Eye (tissue), 1 donor: Measurements from ENCODE around the gene FUT1.
"Not testable (repeated sequence)": the region's sequence is repeated elsewhere in the genome, so short reads cannot be mapped to it uniquely, and the experiment has no call there.

ENCODE experiments used
- DNase-seq: peaks from one replicate; pipeline ENCODE4 v3.0.0-alpha.2; 2015

The FUT1 gene

DNA sequence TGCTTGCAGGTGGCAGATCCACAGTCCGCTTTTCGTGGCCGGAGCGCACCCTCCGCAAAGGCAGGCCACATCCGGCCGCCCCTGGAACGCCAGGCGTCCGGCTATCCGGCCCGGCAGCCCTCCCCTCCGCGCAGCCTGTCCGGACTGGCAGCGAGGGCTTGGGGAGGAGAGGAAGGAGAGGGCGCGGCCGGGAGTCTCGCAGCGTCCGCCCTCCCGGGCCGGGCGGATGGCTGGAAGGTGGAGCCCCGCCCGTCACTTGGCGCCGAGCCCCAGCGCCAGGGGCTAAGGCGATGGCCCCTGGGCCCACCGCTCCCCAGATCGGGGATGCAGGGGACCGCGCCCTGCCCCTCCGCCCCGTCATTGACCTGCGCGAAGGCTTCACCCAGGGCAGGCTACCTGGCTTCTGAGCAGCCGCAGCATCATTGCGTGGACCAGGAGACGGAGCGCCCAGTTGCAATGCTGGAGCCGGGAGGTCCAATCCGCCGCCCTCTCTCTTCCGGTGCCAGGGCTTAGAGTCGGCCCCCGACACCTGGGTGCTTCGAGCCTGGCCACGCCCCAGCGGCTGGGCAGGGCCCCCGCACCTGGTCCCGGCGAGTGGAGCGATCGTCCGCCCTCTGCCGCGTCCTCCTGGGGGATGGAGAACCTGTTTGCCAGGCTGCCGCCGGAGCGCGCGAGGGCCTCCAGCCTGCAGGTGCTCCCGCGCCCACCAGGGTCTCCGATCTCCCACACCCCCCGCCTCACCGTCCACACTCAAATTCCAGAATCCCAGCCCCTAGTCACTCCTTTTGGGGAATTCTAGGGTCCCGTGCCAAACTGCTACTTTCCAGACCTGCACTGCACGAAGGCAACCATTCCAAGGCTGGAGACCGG is at the start of gene FUT1:
TSS of gene FUT1 (minus strand) at position 146 of the 870 bp plus-strand sequence. CDS start 1,360 bp downstream, outside the sequence.
- peak; percentile 75 for DNase-seq

DNA sequence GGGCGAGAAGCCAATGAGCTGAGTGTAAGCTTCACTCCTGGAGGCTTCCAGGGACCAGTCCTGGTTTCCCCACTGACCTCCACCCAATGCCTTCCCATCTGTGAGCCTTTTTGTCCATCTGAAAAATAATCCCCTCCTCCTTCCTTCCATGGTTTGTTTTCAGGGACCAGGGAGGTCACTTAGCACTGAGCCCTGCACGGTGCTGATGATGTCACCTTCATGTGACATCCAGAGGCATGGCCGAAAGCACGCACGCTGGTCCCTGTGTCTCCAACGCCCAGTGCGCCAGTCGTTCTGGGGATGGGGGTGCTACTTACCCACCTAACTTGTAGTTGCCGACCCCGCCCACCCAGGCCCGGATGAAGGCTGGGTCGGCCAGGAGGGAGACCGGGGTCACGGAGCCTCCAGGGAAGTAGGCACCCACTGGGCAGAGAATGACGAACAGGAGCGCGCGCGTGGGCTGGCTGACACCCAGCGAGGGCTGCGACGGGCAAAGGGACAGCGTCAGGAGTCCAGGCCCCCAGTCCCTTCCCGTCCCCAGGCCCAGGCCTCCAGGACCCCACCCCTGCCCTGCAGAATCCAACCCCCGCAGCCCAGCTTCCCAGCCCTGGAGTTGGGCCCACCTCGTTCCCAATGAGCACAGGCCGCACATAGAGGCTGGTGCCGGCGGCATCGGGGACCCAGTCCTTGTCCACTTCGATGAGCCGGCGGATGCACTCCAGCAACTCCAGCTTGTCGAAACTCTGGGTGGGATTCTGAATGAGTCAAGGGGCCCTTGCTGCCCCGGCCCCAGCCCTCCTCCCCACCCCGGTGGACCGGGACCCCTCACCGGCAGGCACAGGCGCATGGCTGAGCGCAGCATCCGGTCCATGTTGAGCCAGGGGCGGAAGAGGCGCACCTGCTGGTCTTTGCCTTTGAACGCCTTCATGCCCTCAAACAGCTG is 47.2 kb upstream of the FUT1 start:
- DNase-seq: no peak

DNA sequence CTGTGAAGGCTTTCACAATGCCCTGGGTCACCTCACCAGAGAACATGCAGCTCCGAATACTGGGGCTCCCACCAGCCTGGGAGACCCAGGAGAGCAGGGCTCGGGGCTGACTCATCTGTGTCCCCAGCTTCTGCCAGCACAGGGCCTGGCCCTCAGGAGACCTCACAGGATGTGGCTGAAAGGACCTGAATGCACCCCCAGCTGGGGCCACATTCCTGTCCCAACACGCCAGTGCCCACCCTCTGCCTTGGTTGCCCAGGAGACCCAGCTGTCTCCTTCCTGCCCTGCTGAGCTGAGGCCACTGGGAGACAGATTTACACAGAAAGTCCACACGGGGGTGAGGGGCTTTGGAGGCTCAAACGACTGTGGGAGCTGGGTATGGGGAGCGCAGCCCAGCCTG is 46.5 kb upstream of the FUT1 start:
- peak; percentile 67 for DNase-seq

DNA sequence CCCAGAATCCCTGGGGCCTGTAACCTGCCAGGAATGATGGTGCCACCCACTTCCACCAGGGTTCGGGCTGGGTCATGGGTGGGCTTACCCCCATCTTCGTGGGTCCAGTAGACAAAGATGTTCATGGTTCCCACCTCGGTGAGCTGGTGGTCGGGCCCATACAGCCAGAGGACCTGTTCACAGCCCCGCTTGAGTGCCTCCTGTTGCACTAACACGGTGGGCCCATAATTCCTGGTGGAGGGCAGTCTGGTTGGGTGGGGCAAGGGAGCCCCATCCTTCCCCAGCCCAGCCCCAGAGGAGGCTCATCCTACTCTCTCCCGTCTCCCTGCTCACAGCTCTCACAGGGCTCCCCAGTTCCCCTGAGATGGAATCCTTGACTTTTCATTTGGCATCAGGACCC is 44.7 kb upstream of the FUT1 start:
- no peak for DNase-seq

DNA sequence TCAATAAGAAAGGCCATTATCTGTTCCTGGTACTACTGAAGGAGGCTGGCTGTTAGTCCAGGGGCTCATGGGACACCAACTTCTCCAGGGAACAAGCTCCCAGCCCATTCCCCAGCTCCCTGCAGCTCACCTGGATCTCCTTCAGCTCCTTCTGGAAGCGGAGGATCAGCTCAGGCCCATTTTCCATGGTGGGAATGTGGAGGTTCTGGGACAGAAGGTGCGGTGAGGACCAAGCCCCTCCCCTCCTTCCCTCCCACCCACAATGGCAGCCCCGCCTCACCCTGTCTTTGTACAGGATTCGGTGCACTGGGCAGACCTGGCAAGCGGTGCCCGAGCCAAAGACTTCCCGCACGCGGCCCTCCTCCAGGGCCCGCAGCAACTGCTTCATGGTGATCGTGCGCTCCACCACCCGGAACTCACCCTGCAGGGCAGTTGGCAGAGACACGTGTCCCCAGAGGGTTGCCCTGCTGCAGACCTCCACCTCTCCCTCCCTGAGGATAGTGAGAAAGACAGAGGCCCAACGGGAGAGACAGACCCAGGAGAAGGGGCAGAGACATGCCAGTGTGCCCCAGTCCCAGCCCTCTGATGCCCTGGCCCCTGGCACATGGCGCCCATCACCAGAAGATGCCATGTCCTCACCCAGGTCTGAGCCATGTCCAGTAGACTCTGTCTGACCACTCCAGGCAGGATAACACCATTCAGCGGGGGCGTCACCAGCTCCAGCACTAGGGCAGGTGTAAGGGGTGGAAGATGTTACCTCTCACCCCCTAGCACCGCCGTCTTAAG is 44.0 kb upstream of the FUT1 start:
- DNase-seq: no peak

DNA sequence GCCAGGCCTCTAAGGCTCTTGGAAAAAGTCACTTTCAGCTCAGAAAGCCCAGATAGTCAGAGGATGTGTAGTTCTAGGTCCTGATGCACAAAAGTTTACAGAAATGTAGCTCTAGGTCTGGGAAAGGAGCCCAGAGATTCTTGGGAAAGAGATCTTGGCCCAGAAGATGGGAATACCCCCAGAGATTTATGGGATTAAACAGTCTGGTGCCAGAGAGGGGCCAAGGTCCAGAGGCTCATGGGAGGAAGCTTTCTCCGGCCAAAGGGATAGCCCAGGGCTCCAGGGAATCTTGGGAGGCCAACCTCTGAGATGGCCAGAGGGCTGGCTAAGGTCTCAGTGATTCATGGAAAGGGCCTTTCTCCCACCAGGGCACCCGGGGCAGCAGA is 43.2 kb upstream of the FUT1 start:
- DNase-seq: no peak

DNA sequence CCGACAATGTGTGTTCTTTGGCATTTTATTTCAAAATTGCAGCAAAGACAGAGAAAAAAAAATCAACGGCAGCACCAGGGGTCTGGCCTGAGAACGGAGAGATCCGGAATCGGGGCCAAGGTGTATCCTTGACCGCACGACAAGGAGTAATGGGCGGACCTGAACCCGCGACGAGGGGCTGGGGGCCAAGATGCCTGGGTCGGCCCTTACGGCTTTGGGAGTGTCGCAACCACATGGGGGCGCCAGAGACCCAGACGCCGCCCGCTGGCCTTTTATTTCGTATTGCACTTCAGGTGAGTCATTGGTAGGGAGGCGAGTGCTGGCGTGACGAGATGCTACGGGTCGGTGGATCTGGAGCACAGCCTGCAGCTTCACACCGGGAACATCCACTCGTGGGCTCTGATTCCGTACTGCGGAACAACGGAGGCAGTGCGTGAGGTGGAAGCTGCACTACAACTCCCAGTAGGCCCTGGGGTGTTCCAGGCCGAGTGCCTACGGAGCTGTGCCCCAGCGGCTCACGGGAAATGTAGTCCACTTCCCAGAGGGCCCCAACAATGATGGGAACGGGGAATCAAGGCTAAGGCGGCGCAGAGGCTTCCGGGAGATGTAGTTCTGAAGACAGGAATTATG is 42.7 kb upstream of the FUT1 start:
- DNase-seq: peak; percentile 99

DNA sequence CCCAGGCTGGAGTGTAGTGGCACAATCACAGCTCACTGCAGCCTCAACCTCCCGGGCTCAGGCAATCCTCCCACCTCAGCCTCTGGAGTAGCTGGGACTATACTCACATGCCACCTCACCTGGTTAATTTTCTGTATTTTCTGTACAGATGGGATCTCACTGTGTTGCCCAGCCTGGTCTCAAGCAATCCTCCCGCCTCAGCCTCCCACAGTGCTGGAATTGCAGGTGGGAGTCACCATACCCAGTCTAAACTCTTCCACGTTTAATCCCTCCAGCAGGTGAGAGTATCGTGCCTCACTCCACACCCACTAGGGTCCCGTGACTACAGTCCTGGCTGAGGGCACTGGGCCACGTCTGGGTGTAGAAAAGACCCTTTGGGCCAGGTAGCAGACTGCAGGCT is 41.9 kb upstream of the FUT1 start:
- no peak for DNase-seq

DNA sequence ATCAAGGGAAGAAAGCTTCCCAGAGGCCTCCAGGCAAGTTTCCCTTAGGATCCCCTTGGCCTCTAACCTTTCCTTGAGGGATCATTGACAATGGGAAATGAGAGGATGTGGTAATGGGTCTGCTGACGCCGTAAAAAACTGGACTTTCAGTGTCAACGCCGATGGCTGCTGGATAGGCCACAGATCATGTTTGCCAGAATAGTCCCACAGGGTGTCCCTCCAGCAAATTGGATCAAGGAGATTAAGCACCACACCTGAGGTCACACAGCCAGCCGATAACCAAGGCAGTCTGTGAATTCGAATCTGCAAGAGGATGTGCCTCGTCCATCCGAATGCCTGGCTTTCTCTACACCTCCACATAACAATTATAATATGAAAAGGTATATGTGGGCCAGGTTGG is 40.8 kb upstream of the FUT1 start:
- no peak for DNase-seq

DNA sequence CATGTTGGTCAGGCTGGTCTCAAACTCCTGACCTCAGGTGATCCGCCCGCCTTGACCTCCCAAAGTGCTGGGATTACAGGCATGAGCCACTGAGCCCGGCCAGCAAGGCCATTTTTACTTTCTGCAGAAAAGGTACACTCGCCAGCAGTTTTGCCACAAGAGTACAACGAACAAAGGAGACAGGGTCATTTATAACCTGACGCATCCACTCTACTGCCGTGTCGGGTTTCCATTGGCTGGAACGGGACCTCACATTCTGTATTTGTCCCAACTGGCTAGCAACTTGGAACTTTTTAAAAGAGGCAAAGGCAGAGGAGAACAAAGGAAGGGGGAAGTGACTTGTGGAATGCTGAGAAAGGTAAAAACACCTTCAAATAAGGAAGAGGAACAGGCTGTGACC is 34.9 kb upstream of the FUT1 start:
- not testable (repeated sequence) for DNase-seq

DNA sequence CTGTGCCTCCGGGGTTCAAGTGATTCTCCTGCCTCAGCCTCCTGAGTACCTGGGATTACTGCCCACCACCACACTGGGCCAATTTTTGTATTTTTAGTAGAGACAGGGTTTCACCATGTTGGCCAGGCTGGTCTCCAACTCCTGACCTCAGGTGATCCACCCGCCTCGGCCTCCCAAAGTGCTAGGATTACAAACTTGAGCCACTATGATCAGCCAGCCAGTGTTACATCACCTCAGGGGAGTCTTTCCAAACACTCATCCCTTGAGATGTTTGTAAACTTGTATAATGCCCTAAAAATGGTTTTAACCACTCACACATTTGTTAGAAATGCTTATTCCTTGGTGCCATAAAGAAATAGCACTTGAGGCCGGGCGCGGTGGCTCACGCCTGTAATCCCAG is 34.0 kb upstream of the FUT1 start:
- not testable (repeated sequence) for DNase-seq

DNA sequence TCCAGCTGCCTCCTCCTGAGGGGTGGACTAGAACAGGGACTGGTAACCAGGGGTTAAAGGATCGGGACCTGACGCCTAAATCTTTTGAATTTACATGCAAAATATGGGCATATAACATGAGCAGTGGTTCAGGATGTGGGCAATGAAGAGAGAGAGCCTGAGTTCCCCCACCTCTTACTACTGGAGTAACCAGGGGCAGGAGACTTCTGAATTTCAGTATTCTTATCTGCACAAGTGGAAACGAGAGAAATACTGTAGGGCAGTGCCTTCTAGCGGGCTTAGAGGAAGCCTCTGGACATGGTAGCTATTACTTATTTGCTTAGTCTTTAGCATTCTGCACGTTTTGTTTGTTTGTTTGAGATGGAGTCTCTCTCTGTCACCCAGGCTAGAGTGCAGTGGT is 32.1 kb upstream of the FUT1 start:
- no peak for DNase-seq

DNA sequence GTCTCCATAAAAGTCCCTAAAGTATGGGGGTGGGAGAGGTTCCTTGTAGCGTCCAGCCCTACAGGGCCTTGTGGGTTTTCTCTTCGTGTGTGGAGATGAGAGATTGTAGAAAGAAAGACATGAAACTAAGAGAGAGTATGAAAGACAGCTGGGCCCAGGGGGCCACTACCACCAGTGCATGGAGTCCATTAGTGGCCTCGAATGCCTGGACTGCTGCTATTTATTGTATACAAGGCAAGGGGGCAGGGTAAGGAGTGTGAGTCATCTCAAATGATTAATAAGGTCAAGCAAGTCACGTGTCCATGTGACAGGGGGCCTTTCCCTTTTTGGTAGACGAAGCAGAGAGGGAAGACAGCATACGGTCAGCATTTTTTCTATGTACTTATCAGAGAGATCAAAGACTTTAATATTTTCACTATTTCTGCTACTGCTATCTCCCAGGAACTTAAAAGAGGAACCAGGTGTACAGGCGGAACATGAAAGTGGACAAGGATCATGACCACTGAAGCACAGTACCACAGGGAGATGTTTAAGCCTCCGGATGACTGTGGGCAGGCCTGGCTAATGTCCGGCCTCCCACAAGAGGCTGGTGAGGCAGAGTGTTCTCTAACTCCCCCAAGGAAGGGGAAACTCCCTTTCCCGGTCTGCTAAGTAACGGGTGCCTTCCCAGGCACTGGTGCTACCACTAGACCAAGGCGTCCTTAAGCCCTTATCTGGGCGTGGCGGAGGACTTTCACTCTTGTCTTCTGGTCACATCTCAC is 28.4 kb upstream of the FUT1 start:
- peak; percentile 36 for DNase-seq

DNA sequence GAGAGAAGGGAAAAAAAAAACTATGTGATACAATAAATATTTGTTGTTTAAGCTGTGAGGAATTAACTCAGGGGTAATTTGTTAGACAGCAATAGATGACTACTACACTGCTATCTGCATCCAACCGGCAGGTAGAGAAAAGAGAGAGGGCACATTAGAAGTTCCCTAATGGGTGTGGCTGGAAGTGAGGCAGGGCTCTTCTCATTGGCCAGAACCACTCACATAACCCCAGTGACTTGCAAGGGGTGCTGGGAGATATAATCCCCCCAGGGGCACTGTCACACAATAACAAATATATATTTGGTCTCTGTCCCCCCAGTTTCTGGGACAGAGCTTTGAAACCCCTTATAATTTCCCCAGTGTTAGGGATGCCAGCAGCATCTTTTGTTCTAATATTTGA is 27.2 kb upstream of the FUT1 start:
- no peak for DNase-seq

DNA sequence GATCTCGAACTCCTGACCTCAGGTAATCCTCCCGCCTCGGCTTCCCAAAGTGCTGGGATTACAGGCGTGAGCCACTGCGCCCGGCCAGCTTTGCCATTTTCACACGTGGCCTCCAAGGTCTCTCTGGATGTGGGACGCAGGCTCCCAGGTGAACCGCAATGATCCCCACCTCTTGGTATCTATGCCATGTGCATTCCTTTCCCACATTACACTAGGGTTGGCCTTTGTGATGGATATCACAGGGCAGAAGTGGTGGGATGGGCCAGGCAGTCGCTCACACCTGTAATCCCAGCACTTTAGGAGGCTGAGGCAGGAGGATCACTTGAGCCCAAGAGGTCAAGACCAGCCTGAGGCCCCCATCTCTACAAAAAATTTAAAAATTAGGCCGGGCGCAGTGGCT is 25.3 kb upstream of the FUT1 start:
- no peak for DNase-seq

DNA sequence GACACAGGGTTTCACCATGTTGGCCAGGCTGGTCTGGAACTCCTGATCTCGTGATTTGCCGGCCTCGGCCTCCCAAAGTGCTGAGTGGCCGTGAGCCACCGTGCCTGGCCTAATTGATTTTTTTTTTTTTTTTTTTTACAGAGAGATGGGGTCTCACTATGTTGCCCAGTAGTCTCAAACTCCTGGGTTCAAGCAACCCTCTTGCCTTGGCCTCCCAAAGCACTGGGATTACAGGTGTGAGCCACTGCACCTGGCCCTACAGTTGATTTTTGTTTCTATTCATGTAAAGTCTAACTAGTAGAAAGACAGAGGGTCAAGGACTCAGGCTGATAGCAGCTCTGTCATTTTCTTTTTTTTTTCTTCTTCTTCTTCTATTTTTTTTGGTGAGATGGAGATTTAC is 24.7 kb upstream of the FUT1 start:
- no peak for DNase-seq

DNA sequence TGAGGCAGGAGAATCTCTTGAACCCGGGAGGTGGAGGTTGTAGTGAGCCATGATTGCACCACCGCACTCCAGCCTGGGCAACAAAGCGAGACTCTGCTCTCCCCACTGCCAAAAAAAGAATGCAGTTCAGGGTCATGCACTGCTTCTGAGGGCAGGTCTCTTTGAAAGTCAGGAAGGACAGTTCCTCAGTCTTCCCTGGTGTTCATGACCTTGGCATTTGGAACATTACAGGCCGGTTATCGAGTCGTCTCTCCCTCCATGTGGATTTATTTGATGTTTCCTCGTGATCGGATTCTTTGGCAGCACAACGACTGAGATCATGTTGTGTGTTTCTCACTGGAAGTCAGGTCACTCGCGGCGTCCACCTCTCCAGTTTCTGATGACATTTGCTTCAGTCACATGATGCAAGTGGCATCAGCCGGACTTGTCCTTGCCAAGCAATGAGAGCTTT is 20.1 kb upstream of the FUT1 start:
- DNase-seq: no peak

DNA sequence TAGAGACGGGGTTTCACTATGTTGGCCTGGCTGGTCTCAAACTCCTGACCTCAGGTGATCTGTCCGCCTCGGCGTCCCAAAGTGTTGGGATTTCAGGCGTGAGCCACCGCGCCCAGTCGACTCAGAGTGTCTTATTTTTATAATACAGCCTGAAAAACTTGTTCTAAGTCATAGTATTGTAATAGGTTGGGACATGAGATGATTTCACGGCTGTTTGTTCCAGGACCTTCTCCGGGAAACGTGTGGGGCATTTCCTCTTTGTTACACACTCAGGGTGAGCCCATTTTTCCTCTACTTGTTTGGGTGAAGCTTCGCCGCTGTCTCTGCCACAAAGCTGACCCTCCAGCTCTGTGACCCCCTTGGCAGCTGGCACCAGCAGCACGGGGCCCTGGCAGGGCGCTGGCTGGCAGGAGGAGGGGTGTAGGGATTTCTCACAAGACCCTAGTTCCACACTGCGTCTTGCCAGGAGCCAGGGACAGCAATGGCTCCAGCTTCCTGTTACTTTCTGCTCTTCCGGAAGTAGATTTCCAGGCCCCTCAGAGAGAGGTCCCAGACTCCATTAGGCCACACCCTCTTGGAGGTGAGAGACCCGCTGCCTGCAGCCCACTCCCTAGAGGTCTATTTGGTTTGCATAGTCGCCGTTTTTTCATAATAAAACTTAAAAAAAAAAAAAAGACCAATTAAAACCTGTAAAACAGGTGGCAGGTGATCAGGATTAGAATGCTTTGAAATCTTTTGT is 18.5 kb upstream of the FUT1 start:
- DNase-seq: no peak

DNA sequence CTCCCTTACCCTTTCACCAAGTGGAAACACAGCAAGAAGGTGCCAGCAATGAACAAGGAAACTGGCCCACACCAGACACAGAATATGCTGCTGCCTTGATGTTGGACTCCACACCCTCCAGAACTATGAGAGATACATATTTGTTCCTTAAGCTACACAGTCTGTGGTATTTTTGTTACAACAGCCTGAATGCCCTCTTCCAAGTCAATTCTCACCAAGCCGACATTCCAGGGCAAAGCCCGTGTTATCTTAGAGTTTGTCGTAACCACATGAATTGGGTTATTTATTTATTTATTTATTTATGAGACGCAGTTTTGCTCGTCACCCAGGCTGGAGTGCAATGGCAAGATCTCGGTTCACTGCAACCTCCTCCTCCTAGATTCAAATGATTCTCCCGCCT is 17.8 kb upstream of the FUT1 start:
- no peak for DNase-seq

DNA sequence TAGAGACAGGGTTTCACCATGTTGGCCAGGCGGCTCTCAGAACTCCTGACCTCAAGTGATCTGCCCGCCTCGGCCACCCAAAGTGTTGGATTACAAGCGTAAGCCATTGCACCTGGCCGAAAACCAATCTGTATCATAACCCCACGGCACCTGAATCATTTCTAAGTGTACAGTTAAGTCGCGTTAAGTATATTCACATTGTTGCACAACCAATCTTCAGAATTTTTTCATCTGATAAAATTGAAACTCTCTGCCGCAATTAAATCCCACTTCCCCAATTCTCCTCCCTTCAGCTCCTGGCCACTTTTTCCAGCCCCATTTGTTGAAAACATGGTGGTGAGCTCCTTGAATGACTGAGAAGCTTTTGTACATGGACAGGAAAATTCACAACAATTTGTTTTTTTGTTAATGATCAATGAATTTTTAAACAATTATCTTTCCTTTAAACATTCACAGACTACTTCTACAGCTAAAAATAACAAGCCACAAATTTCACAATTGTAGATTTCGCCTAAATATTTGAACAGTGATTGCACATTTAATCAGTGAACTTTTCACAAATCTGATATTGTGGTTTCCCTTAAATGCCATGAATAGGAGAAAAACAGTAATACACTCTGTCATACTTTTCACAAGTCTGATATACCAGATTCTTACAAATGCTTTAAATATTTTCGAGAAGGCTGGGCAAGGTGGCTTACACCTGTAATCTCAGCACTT is 16.7 kb upstream of the FUT1 start:
- no peak for DNase-seq
